ENCODE measurements around the gene OR5H1.

OR5H1 gene

GRCh38 chr3:98182196-98182595 is 51.7 kb downstream of the OR5H1 start:
- DNase-seq, result no peak
- Histone ChIP-seq H3K4me3 (ENCODE audit: insufficient read depth, low read depth, low read length, poor library complexity, severe bottlenecking) (no peak overlapping the region), H3K9me3 (ENCODE audit: control insufficient read depth, low read length) (no peaks in the 10 kb centered on the region), H3K27me3 (replicated peaks; ENCODE audit: control insufficient read depth, insufficient read depth, low read length, poor library complexity, severe bottlenecking) (no peaks in the 10 kb centered on the region), H3K4me1 (ENCODE audit: control insufficient read depth, insufficient read depth, low read length, poor library complexity, severe bottlenecking) (no peaks in the 10 kb centered on the region), H3K36me3 (ENCODE audit: control insufficient read depth, insufficient read depth, low read length) (no peaks in the 10 kb centered on the region), H3K27ac (ENCODE audit: insufficient read depth, low read length, poor library complexity, severe bottlenecking) (no peak overlapping the region)

- Histone ChIP-seq H3K9me3 (ENCODE audit: control insufficient read depth, low read length) (no peaks in the 10 kb centered on the region), H3K27me3 (replicated peaks; ENCODE audit: control insufficient read depth, insufficient read depth, low read length, poor library complexity, severe bottlenecking) (no peaks in the 10 kb centered on the region), H3K4me3 (ENCODE audit: insufficient read depth, low read depth, low read length, poor library complexity, severe bottlenecking) (no peak overlapping the region), H3K27ac (ENCODE audit: insufficient read depth, low read length, poor library complexity, severe bottlenecking) (no peak overlapping the region), H3K4me1 (ENCODE audit: control insufficient read depth, insufficient read depth, low read length, poor library complexity, severe bottlenecking) (no peaks in the 10 kb centered on the region), H3K36me3 (ENCODE audit: control insufficient read depth, insufficient read depth, low read length) (no peaks in the 10 kb centered on the region)
- DNase-seq, result no peak
These were observed 54.7 kb downstream of the OR5H1 start for GRCh38 chr3:98185180-98185579.

Measured in effector memory CD4-positive, alpha-beta T cell (primary cell).